Measurements from ENCODE around the gene TAF8.

- TF ChIP-seq EZH2 (optimal IDR thresholded peaks at IDR 0.05; ENCODE audit: low read depth, low read length) = no peak
- TF ChIP-seq CTCF (IDR thresholded peaks at IDR 0.05; ENCODE audit: low read length) = no peak
These were observed 41.3 kb downstream of the TAF8 start for GRCh38 chr6:42091718-42092023.

Measured in MM.1S (cell line).